HepG2 (cell line): ENCODE data around the gene TNFRSF9. TPM values are rescaled to one million over a fixed set of nuclear protein-coding genes. Genes with fewer than 3 reads are reported as not detected.

Source experiments
- ATAC-seq: fragments of 200-7000 bp; cut with Tn5 transposase; 3 replicates; pipeline ENCODE4 v1.9.1; 2020; ENCODE audit warnings: mild to moderate bottlenecking, moderate library complexity
- BruUV-seq: library from RNA; stranded (reverse); fragments of 400-500 nt; replicated peaks from 2 replicates; lab custom pipeline; 2021; lab: Mats Ljungman, UMichigan
- CTCF ChIA-PET: fragments of 300-600 bp; formaldehyde crosslinking; extraction: SDS; loops from one replicate; lab custom pipeline; 2021; ENCODE audit warnings: low total read pairs, inconsistent platforms, low intra/inter-chr PET ratio; lab: Yijun Ruan, JAX
- POLR2A ChIA-PET: fragments of 350-600 bp; sonication (Branson Sonifier 250); formaldehyde crosslinking; loops from one replicate; lab custom pipeline; 2020; ENCODE audit warnings: antibody characterized with exemption, inconsistent platforms; lab: Yijun Ruan, JAX
- DNase-seq: peaks from one replicate; pipeline ENCODE4 v3.0.0-alpha.2; 2015; ENCODE audit warnings: low spot score
- FAIRE-seq: peaks from 3 replicates; lab custom pipeline; 2011; peaks lifted over from hg19 to GRCh38; lab: Jason Lieb, UNC
- H2AFZ ChIP-seq: one replicate; pipeline ENCODE4 v1.6.1; 2011; ENCODE audit warnings: low read length, inconsistent platforms
- H3K27ac ChIP-seq: fragments of 300-600 bp; 3 replicates; pipeline ENCODE4 v1.8.0; 2011; ENCODE audit warnings: mixed run types, mild to moderate bottlenecking, mixed read lengths, low read length, inconsistent platforms; ENCODE audit not compliant: insufficient read depth; ENCODE audit errors: extremely low read length
- H3K27me3 ChIP-seq, 2 experiments: fragments of 200-600 bp in 1 of 2; 2 replicates in 1 of 2; 3 replicates in 1 of 2; pipeline versions ENCODE4 v1.6.0 to v1.8.0; 2011; ENCODE audit warnings: low read length in 2 of 2, mild to moderate bottlenecking in 2 of 2, moderate library complexity in 2 of 2, inconsistent platforms in 1 of 2; ENCODE audit not compliant: insufficient read depth in 2 of 2, control insufficient read depth in 1 of 2
- H3K36me3 ChIP-seq, 2 experiments: fragments of 200-600 bp in 1 of 2; replicated peaks in 1 of 2; 2 replicates in 1 of 2; 3 replicates in 1 of 2; pipeline versions ENCODE4 v1.5.1 to v1.8.0; 2011; ENCODE audit warnings: low read length in 2 of 2, inconsistent platforms in 1 of 2; ENCODE audit not compliant: insufficient read depth in 2 of 2, control insufficient read depth in 1 of 2
- H3K4me1 ChIP-seq: 2 replicates; pipeline ENCODE4 v1.5.1; 2012; ENCODE audit warnings: low read length, inconsistent platforms; ENCODE audit not compliant: insufficient read depth
- H3K4me2 ChIP-seq: 2 replicates; pipeline ENCODE4 v1.6.0; 2011; ENCODE audit warnings: low read depth, low read length, inconsistent platforms
- H3K4me3 ChIP-seq, 3 experiments: fragments of 200-600 bp in 1 of 3; sonication (generic), shearing (Covaris generic) in 1 of 3; replicated peaks in 1 of 3; 2 replicates each; pipeline ENCODE4 v1.5.1; 2011 to 2016; ENCODE audit warnings: low read length in 3 of 3, inconsistent platforms in 2 of 3, low read depth in 2 of 3, mild to moderate bottlenecking in 2 of 3, control low read depth in 1 of 3, mixed read lengths in 1 of 3; ENCODE audit not compliant: insufficient read depth in 1 of 3
- H3K79me2 ChIP-seq: one replicate; pipeline ENCODE4 v1.6.1; 2011; ENCODE audit warnings: low read length, inconsistent platforms; ENCODE audit not compliant: insufficient read depth
- H3K9ac ChIP-seq: 2 replicates; pipeline ENCODE4 v1.6.0; 2011; ENCODE audit warnings: mild to moderate bottlenecking, low read depth, low read length, inconsistent platforms; ENCODE audit not compliant: insufficient read depth
- H3K9me3 ChIP-seq: 2 replicates; pipeline ENCODE4 v1.5.1; 2012; ENCODE audit warnings: mild to moderate bottlenecking, low read length
- H4K20me1 ChIP-seq: 2 replicates; pipeline ENCODE4 v1.6.0; 2011; ENCODE audit warnings: inconsistent platforms, mild to moderate bottlenecking, low read length, moderate library complexity; ENCODE audit not compliant: insufficient read depth
- FOXO1 ChIP-seq: sonication (generic); formaldehyde crosslinking; IDR thresholded peaks from 2 replicates; pipeline ENCODE4 v1.4.0; 2020; ENCODE audit warnings: missing genetic modification reagents
- NPAS2 ChIP-seq: sonication (generic); formaldehyde crosslinking; IDR thresholded peaks from 2 replicates; pipeline ENCODE4 v1.8.0; 2022; ENCODE audit warnings: mild to moderate bottlenecking, missing genetic modification reagents, borderline replicate concordance
- REL ChIP-seq: sonication (generic); formaldehyde crosslinking; conservative IDR thresholded peaks from 2 replicates; pipeline ENCODE4 v1.8.0; 2022; ENCODE audit warnings: mild to moderate bottlenecking, missing genetic modification reagents, moderate library complexity
- RFXAP ChIP-seq: sonication (generic); formaldehyde crosslinking; IDR thresholded peaks from 2 replicates; pipeline ENCODE4 v1.4.0; 2020; ENCODE audit warnings: missing genetic modification reagents, borderline replicate concordance
- SSRP1 ChIP-seq: IDR thresholded peaks from 2 replicates; pipeline ENCODE4 v1.6.1; 2016; ENCODE audit warnings: control low read depth
- TFAP4 ChIP-seq: sonication (generic); IDR thresholded peaks from 2 replicates; pipeline ENCODE4 v1.6.1; 2016; ENCODE audit warnings: low read depth, borderline replicate concordance
- TSC22D2 ChIP-seq: sonication (generic); formaldehyde crosslinking; IDR thresholded peaks from 2 replicates; pipeline ENCODE4 v1.5.1; 2020; ENCODE audit warnings: missing genetic modification reagents, mild to moderate bottlenecking, borderline replicate concordance
- U2AF2 ChIP-seq: fragments of 200-400 bp; formaldehyde crosslinking; IDR thresholded peaks from 2 replicates; pipeline ENCODE4 v1.6.1; 2017; ENCODE audit warnings: low read depth, mild to moderate bottlenecking, low read length
- ZFP41 ChIP-seq: sonication (generic); formaldehyde crosslinking; IDR thresholded peaks from 2 replicates; pipeline ENCODE4 v1.4.0; 2020; ENCODE audit warnings: mild to moderate bottlenecking, missing genetic modification reagents, borderline replicate concordance
- ZNF121 ChIP-seq: sonication (generic); formaldehyde crosslinking; IDR thresholded peaks from 2 replicates; pipeline ENCODE4 v1.5.0; 2020; ENCODE audit warnings: mild to moderate bottlenecking, missing genetic modification reagents
- ZNF296 ChIP-seq: sonication (generic); formaldehyde crosslinking; conservative IDR thresholded peaks from 2 replicates; pipeline ENCODE4 v1.5.0; 2020; ENCODE audit warnings: mild to moderate bottlenecking, missing genetic modification reagents
- ZNF335 ChIP-seq: sonication (generic); formaldehyde crosslinking; IDR thresholded peaks from 2 replicates; pipeline ENCODE4 v1.4.0; 2020; ENCODE audit warnings: missing genetic modification reagents
- ZNF543 ChIP-seq: sonication (generic); formaldehyde crosslinking; IDR thresholded peaks from 2 replicates; pipeline ENCODE4 v1.4.0; 2020; ENCODE audit warnings: mild to moderate bottlenecking, missing genetic modification reagents
- ZNF598 ChIP-seq: sonication (generic); formaldehyde crosslinking; IDR thresholded peaks from 2 replicates; pipeline ENCODE4 v1.5.1; 2020; ENCODE audit warnings: mild to moderate bottlenecking, missing genetic modification reagents, borderline replicate concordance
- WGBS: methylation state at CpG from one replicate; pipeline ENCODE4 v1.1.6; 2017; ENCODE audit warnings: low lambda C conversion rate; 5-methylcytosine and 5-hydroxymethylcytosine counted together
- in situ Hi-C: cut with HindIII; loops from 2 replicates; pipeline ENCODE4 v1.10.0; 2017; ENCODE audit warnings: low pct_unique_long_range_greater_than_20kb; ENCODE audit not compliant: extremely low pct_ligation_motif_present
- intact Hi-C: fragments of 100-400 bp; cut with micrococcal nuclease; formaldehyde crosslinking; loops from one replicate; pipeline ENCODE4 v1.10.0; 2022; ENCODE audit not compliant: unreplicated experiment
- polyA plus RNA-seq, 8 experiments: library from polyadenylated mRNA; depleted of rRNA in 3 of 8; stranded (reverse) in 7 of 8; unstranded in 1 of 8; fragments of >200 nt; fragmentation: Illumina TruSeq in 4 of 8; extraction: Trizol in 4 of 8; gene quantifications; 2 replicates each; pipeline versions ENCODE4 v1.2.1 to v1.2.3, GENCODE V29; 2011 to 2016; ENCODE audit warnings: low read depth in 4 of 8, missing spikeins in 1 of 8, mixed read lengths in 1 of 8; ENCODE audit not compliant: insufficient read depth in 1 of 8
- total RNA-seq, 5 experiments: library from RNA; depleted of rRNA; stranded (reverse); fragments of >200 nt; fragmentation: Illumina TruSeq; extraction: Trizol; gene quantifications; 2 replicates each; pipeline ENCODE4 v1.2.3, GENCODE V29; 2016; ENCODE audit warnings: low read depth in 1 of 5

Gene TNFRSF9
- total and polyA plus RNA-seq, 2 of the 13 experiments (the other 11 are each of a cell fraction or from before 2014, with no cell fraction given): 0.07 TPM; not detected in 1

DNA sequence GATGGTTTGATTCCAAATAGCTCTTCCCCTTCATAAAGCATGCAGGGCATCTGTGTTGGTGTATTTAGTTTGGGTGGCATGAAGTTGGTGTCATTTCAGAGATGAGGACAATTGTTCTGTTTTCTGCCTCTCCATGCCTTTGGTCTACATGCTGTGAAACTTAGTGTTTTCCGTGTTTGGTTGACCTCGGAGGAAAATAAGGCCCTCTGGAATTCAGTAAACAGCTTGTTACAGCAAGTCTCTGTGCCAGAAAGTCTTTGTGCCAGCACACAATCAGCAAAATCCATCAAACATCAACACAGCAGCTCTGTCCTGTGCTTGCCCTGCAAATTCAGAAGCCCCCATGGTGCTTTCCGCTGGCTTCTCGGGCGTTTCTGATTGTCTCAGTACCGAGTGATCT, 30.4 kb upstream of the TNFRSF9 start:
- 94% methylated on average over 6 of the region's 6 CpGs for WGBS
- no peak overlapping the region for H2AFZ ChIP-seq
- no peak overlapping the region for H3K9ac ChIP-seq
- in situ Hi-C loops: no loop called here
- no peaks in the 10 kb centered on the region for H3K27me3 ChIP-seq
- H3K4me2 ChIP-seq: no peak overlapping the region
- intact Hi-C loops: no loop called here
- CTCF ChIA-PET: no interaction called here
- FAIRE-seq (no peak), ATAC-seq (no peak), DNase-seq (no peak)
- H3K9me3 ChIP-seq: no peaks in the 10 kb centered on the region
- BruUV-seq: no TSS peak
- H3K4me3 ChIP-seq: no peak overlapping the region
- peaks cover 31% of the 10 kb centered on the region for H3K79me2 ChIP-seq
- 0 out of 2 replicates have a peak, but pooled peaks cover 3% of the 10 kb centered on the region for H4K20me1 ChIP-seq
- POLR2A ChIA-PET: interaction anchor here (1.9 kb wide), 1 partner anchor 9 kb away, joined by 6 read pairs; the partner anchor contains the start of gene PARK7
- TF ChIP-seq NPAS2 (CRISPR knock-in tag) (no peak), TSC22D2 (no peak), RFXAP (CRISPR knock-in tag) (no peak), U2AF2 (no peak), ZNF121 (CRISPR knock-in tag) (no peak), TFAP4 (no peak), ZNF296 (CRISPR knock-in tag) (no peak), ZNF543 (no peak), SSRP1 (CRISPR knock-in tag) (no peak), FOXO1 (CRISPR knock-in tag) (no peak), ZNF335 (CRISPR knock-in tag) (no peak), REL (CRISPR knock-in tag) (no peak), ZFP41 (no peak), ZNF598 (no peak)
- peaks cover 23 to 54% of the 10 kb centered on the region in 2 experiments for H3K36me3 ChIP-seq
- no peak overlapping the region for H3K27ac ChIP-seq
- H3K4me1 ChIP-seq: peaks cover 21% of the 10 kb centered on the region
